GM12891 (cell line): ENCODE data around the gene ZNF770.

Experiments used
- POLR2AphosphoS5 ChIP-seq: IDR thresholded peaks from 2 replicates; pipeline ENCODE4 v1.6.1; 2011; ENCODE audit warnings: low read depth, low read length, control low read depth
- SPI1 ChIP-seq: IDR thresholded peaks from 2 replicates; pipeline ENCODE4 v1.6.1; 2011; ENCODE audit warnings: low read depth, low read length, control low read depth

DNA sequence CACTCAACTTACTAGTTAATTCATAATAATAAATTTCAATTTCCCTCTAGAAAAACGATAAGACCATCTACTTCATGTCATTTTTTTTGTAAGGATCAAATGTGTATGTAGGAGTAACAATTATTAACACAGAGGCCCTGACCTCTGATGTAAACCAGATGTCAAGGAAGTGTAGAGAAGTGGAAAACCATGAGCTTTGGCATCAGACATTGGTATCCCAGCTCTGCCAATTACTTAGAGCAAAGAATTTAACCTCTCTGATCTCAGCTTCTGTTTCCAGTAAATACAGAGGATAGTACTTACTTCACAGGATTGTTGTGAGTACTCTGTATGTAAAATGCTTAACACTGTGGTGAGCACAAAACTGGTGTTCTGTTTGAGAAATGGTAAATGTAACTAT lies 36.1 kb downstream of the ZNF770 start:
- TF ChIP-seq POLR2AphosphoS5 (no peak), SPI1 (no peak)
